Measurements from ENCODE around the gene KCNK18.

KCNK18 gene

DNA sequence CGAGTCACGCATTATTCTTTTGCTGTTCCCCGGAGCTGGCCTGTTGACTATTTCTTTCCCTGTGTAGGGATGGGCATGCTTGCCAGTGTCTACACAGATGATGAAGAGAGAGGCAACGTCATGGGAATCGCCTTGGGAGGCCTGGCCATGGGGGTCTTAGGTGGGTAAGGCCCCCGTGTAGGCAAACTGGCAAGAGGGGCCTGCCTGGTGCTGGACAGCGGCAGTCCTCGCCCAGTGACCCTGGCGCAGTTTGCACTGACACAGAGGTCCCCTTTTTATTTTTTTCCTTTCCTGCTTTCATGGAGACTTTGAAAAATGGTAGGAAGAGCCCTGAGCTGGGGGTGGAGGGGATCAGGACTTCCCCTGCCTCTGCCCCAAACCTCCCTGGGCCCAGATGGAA, 57.0 kb downstream of the KCNK18 start:
- no peak for DNase-seq (ENCODE audit: low read depth)

DNA sequence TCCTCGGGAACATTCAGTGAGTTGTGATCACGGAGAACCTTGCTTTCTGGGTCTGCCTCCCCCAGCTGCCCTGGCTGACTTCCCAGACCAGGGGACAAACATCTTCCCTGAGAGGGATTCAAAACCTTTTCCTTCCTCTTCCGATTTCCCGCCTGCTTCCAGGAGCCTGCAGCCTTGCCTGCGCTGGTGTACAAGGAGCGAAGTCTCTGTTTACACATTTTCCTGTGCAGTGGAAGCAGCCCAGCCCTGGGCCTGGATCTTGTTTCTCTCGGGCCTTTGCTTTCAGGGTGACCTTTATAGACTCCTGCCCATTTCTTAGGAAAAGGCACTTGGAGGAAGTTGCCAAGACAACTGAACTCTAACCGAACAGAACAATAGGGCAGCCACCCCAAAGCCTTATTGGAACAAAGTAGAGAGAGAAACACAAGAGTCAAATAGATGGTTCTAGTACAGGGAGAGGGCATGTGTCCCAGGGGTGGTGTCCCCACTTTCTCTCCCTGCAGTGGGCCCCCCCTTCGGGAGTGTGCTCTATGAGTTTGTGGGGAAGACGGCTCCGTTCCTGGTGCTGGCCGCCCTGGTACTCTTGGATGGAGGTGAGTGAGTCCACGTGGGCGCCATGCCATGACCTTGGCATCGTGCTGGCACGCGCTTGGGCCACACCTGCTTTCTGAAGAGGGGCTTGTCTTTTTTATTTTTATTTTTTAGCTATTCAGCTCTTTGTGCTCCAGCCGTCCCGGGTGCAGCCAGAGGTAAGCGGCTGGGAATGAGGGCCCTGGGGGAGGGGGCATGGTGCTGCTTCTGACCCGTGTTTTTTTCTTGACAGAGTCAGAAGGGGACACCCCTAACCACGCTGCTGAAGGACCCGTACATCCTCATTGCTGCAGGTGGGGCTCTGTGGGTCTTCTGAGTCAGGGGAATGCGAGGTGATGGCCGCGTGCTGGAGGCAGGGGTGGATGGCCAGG, 57.8 kb downstream of the KCNK18 start:
- no peak for DNase-seq (ENCODE audit: low read depth)

DNA sequence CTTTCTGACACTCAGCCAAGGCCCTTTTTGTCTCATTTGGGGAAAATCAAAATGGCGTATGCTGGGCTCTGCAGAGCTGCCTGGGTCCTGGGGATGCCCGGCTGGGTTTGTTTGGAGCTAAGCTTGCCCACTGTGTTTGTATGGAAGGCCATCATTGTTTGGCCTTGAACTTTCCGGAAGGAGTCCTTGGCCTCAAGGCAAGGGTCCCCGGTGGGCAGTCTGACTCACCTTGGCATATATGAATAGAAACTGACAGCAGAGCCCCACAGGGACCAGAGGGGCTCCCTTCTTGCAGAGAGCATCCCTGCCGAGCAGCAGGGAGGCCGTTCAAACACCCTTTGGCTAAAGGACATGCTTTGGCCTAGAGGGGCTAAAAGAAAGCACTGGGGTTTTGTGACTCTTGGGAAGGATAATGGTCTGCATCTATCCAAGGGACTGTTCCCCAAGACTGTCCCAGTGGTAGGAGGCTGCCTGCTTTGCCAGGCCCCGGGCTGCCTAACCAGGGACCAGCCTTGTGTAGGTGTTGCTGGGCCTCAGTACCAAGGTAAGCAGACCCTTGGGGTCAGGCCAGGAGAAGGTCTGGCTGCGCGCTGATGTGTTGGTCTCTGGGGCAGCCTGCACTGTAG, 58.7 kb downstream of the KCNK18 start:
- no peak for DNase-seq (ENCODE audit: low read depth)

DNA sequence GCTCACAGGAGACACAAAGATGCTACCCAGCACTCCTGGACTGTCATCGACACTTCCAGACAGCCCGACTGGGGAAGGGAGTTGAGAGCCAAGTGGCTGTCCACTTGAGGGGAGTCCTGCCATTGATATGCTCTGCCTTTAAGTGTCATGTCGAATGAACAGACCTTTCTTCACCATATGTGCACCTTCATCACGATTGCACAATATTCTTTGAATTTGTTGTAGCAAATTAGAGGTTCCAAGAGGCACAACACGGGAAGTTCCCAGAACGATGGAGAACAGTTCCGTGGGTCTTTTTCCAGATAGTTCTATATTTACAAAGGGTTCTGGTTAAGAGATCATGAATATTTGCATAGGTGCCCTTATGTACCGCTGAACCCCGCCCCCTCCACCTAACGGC, 59.6 kb downstream of the KCNK18 start:
- no peak for DNase-seq (ENCODE audit: low read depth)

GRCh38 chr10:117257721-117258120, 60.4 kb downstream of the KCNK18 start:
- no peak for DNase-seq (ENCODE audit: low read depth)

DNA sequence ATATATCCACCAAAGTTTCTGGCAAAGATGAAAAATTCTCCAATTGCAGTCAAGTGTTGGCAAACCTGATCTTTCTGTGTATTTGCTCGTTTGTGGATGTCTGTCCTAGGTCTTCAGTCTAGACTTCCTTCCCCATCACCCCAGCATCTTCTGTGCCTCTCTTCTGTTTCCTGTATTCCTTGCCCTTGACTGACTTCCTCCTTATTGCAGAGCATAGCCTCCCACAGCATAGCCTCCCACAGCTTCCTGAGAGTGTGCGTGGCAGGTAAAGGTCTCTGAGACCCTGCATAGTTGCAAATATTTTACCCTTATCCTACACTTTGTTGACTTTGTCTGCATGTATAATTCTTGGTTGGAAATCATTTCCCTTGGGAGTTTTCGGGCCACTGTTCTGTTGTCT, 62.0 kb downstream of the KCNK18 start:
- DNase-seq (ENCODE audit: low read depth), result no peak
